ENCODE measurements around the gene ZC2HC1C.
A peak's percentile ranks its signal among the peaks of the same experiment; 100 is the strongest.

ZC2HC1C gene

GRCh38 chr14:75069121-75069810 is at the start of gene ZC2HC1C:
TSS of gene ZC2HC1C (plus strand) at chr14:75069641. CDS start at chr14:75070574, 933 bp downstream.
- DNase-seq = peak; percentile 71

GRCh38 chr14:75022655-75023054 is 46.8 kb upstream of the ZC2HC1C start:
- peak; percentile 12 for DNase-seq

GRCh38 chr14:75023108-75023507 is 46.3 kb upstream of the ZC2HC1C start:
- DNase-seq = no peak

- no peak for DNase-seq
Measured at GRCh38 chr14:75025082-75025481, 44.4 kb upstream of the ZC2HC1C start.

GRCh38 chr14:75025876-75026275 is 43.6 kb upstream of the ZC2HC1C start:
- no peak for DNase-seq

- DNase-seq = no peak
Measured at GRCh38 chr14:75030147-75030546, 39.3 kb upstream of the ZC2HC1C start.

- no peak for DNase-seq
Measured at GRCh38 chr14:75032939-75033338, 36.5 kb upstream of the ZC2HC1C start.

GRCh38 chr14:75040507-75040906 is 28.9 kb upstream of the ZC2HC1C start:
- no peak for DNase-seq

GRCh38 chr14:75040959-75041358 is 28.5 kb upstream of the ZC2HC1C start:
- no peak for DNase-seq

- DNase-seq = no peak
Measured at GRCh38 chr14:75041613-75042012, 27.8 kb upstream of the ZC2HC1C start.

- no peak for DNase-seq
Measured at GRCh38 chr14:75042035-75042434, 27.4 kb upstream of the ZC2HC1C start.

GRCh38 chr14:75044322-75044721 is 25.1 kb upstream of the ZC2HC1C start:
- no peak for DNase-seq

GRCh38 chr14:75044752-75045151 is 24.7 kb upstream of the ZC2HC1C start:
- no peak for DNase-seq

- DNase-seq = no peak
Measured at GRCh38 chr14:75046275-75046674, 23.2 kb upstream of the ZC2HC1C start.

GRCh38 chr14:75046899-75047298 is 22.5 kb upstream of the ZC2HC1C start:
- no peak for DNase-seq

GRCh38 chr14:75047506-75047905 is 21.9 kb upstream of the ZC2HC1C start:
- DNase-seq = no peak

- DNase-seq = no peak
Measured at GRCh38 chr14:75048101-75048500, 21.3 kb upstream of the ZC2HC1C start.

- no peak for DNase-seq
Measured at GRCh38 chr14:75049136-75049535, 20.3 kb upstream of the ZC2HC1C start.

GRCh38 chr14:75049731-75050201 is 19.7 kb upstream of the ZC2HC1C start:
- DNase-seq = no peak

GRCh38 chr14:75050852-75051555 is 18.4 kb upstream of the ZC2HC1C start, which contains the start of gene MLH3:
TSS of gene MLH3 (minus strand) at chr14:75051467. CDS start at chr14:75049655, 1,812 bp downstream.
- DNase-seq = peak; percentile 88

GRCh38 chr14:75051556-75051899 is 17.9 kb upstream of the ZC2HC1C start:
- no peak for DNase-seq

GRCh38 chr14:75053396-75054291 is 15.8 kb upstream of the ZC2HC1C start:
- no peak for DNase-seq

- DNase-seq = no peak
Measured at GRCh38 chr14:75054421-75054820, 15.0 kb upstream of the ZC2HC1C start.

Measured in CD4-positive, alpha-beta T cell treated with Interleukin-17A for 4 hours (primary cell).